Measurements from ENCODE around the gene FAM107B. TPM values are rescaled to one million over a fixed set of nuclear protein-coding genes. Genes with fewer than 3 reads are reported as not detected.

The FAM107B gene
- total RNA-seq, 1 donor from 2014 or later: 86.2 TPM

DNA sequence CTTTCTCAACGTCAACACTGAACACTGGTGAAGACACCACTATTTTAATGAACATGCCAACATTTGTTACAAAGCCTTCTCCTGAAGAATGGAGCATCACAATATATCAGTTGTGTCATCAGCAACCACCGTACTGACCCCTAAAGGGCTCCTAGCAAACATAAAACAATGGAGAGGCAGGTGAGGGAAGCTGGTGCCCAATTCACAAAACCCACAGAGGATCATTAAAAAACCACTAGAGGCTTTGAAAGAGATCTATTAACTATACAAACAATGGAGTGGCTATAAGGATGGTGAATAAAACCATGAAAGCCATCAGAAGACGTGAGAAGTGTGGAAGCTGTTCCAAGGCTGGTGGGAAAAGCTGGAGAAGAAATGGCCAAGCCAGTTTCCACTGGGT, 150.8 kb downstream of the FAM107B start:
- no peak for DNase-seq
- no peak for TF ChIP-seq CTCF (IDR thresholded peaks at IDR 0.05)
- intact Hi-C loops (cut with DNase I): no loop called here
- ATAC-seq: no peak
- Histone ChIP-seq H3K36me3 (no peaks in the 10 kb centered on the region), H3K9me3 (no peaks in the 10 kb centered on the region), H3K4me3 (no peak overlapping the region), H3K27ac (no peak overlapping the region), H3K27me3 (no peaks in the 10 kb centered on the region), H3K4me1 (no peaks in the 10 kb centered on the region)

- ATAC-seq: no peak
- Histone ChIP-seq H3K4me3 (no peak overlapping the region), H3K27me3 (no peaks in the 10 kb centered on the region), H3K4me1 (peaks cover 13% of the 10 kb centered on the region), H3K36me3 (no peaks in the 10 kb centered on the region), H3K27ac (no peak overlapping the region), H3K9me3 (no peaks in the 10 kb centered on the region)
- TF ChIP-seq CTCF (IDR thresholded peaks at IDR 0.05): no peak
- intact Hi-C loops (cut with DNase I): no loop called here
- no peak for DNase-seq
These were observed 153.7 kb downstream of the FAM107B start for GRCh38 chr10:14621037-14621436.

GRCh38 chr10:14618674-14619073, 156.0 kb downstream of the FAM107B start:
- no peak overlapping the region for H3K4me3 ChIP-seq
- no peak overlapping the region for H3K27ac ChIP-seq
- ATAC-seq (peak; percentile 46), DNase-seq (no peak)
- H3K36me3 ChIP-seq: no peaks in the 10 kb centered on the region
- TF ChIP-seq CTCF (IDR thresholded peaks at IDR 0.05): no peak
- intact Hi-C loops (cut with DNase I): no loop called here
- no peaks in the 10 kb centered on the region for H3K9me3 ChIP-seq
- no peaks in the 10 kb centered on the region for H3K27me3 ChIP-seq
- H3K4me1 ChIP-seq: peaks cover 13% of the 10 kb centered on the region

DNA sequence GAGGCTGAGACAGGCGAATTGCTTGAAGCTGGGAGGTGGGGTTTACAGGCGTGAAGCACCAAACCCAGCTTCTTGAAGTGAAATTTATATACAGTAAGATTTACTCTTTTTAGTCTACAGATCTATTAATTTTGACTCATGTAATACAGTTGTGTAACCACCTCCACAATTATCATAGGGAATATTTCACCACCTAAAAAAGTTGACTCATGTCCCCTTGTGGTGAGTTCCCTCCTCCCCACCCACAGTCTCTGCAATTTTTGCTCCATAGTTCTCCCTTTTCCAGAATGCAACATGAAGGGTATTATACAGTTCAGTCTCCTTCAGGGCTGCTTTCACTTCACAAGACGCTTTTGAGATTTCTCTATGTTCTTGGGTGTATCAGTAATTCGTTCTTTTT, 156.8 kb downstream of the FAM107B start:
- H3K4me1 ChIP-seq: peaks cover 13% of the 10 kb centered on the region
- TF ChIP-seq CTCF (IDR thresholded peaks at IDR 0.05): peak; percentile 27
- no peak overlapping the region for H3K4me3 ChIP-seq
- H3K36me3 ChIP-seq: no peaks in the 10 kb centered on the region
- intact Hi-C loops (cut with DNase I): no loop called here
- H3K27me3 ChIP-seq: no peaks in the 10 kb centered on the region
- DNase-seq (no peak), ATAC-seq (peak; percentile 88)
- H3K9me3 ChIP-seq: no peaks in the 10 kb centered on the region
- no peak overlapping the region for H3K27ac ChIP-seq

DNA sequence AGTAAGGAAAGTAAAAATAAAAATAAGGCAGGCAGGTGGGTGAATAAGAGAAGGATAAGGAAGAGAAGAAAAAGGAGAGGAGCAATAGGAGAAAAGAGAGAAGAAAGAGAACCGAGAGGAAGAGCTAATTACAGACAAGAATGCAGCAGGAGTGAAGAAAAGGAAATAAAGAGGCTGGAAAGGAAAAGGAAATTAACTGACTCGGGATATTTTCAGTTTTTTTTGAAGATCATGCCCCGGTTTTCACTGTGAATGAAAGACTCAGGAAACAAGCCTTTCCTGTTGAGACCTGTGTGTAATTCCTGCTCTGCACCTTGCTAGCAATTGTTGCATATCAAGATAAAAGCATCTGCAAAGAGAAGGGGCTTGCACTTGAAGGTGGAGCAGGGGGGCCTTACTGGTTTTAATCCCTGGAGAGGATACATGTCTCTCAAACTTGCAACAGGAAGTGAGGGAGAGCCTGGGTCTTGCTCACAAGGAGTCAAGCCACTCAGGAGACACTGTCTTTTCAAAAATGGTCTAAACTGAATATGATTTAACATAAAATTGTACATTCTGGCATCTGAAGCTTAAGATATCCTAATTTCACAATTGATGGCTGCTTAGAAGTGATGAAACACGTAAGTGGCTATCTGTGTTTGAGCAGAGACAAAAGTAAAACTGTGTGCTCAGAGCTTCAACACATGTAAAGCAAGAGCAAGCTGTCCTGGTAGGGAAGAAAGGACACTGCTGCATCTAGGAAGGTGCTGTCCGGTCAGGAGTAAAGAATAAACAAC, 157.6 kb downstream of the FAM107B start:
- DNase-seq: no peak
- H3K36me3 ChIP-seq: no peaks in the 10 kb centered on the region
- H3K4me3 ChIP-seq: no peak overlapping the region
- peaks cover 13% of the 10 kb centered on the region for H3K4me1 ChIP-seq
- intact Hi-C loops (cut with DNase I): no loop called here
- H3K9me3 ChIP-seq: no peaks in the 10 kb centered on the region
- H3K27me3 ChIP-seq: no peaks in the 10 kb centered on the region
- H3K27ac ChIP-seq: no peak overlapping the region
- ATAC-seq: no peak
- no peak for TF ChIP-seq CTCF (IDR thresholded peaks at IDR 0.05)
